H1 (cell line): ENCODE data around the gene SGCD. TPM values are rescaled to one million over a fixed set of nuclear protein-coding genes. Genes with fewer than 3 reads are reported as not detected.

ENCODE experiments used
- CTCF ChIA-PET: fragments of 300-600 bp; sonication (Branson Sonifier 250); formaldehyde crosslinking; loops from one replicate; lab custom pipeline; 2021; ENCODE audit not compliant: partially characterized antibody; lab: Charles Lee
- POLR2A ChIA-PET: fragments of 300-600 bp; sonication (Branson Sonifier 250); formaldehyde crosslinking; loops from one replicate; lab custom pipeline; 2021; ENCODE audit warnings: inconsistent platforms; ENCODE audit not compliant: partially characterized antibody; lab: Charles Lee
- DNase-seq, 2 experiments: peaks; one replicate each; pipeline versions ENCODE4 v3.0.0 to v3.0.0-alpha.2; 2010 to 2022; ENCODE audit warnings: low spot score in 2 of 2, low read depth in 1 of 2, mixed read lengths in 1 of 2
- FAIRE-seq: peaks from 2 replicates; lab custom pipeline; 2011; peaks lifted over from hg19 to GRCh38; lab: Jason Lieb, UNC
- H2AFZ ChIP-seq: 2 replicates; pipeline ENCODE4 v1.8.1; 2012; ENCODE audit warnings: low read length, inconsistent platforms
- H2AK5ac ChIP-seq: 2 replicates; pipeline ENCODE4 v1.6.1; 2013; ENCODE audit warnings: low read depth, low read length
- H2BK120ac ChIP-seq: replicated peaks from 2 replicates; pipeline ENCODE3; 2013; ENCODE audit warnings: low read depth, low read length, inconsistent platforms
- H2BK12ac ChIP-seq: 2 replicates; pipeline ENCODE4 v1.6.1; 2013; ENCODE audit warnings: low read depth, low read length
- H2BK15ac ChIP-seq: 2 replicates; pipeline ENCODE4 v1.6.1; 2013; ENCODE audit warnings: low read length
- H2BK20ac ChIP-seq: 2 replicates; pipeline ENCODE4 v1.6.1; 2013; ENCODE audit warnings: low read length
- H2BK5ac ChIP-seq: 2 replicates; pipeline ENCODE4 v1.6.1; 2013; ENCODE audit warnings: low read depth, low read length
- H3K14ac ChIP-seq: 2 replicates; pipeline ENCODE4 v1.6.1; 2013; ENCODE audit warnings: inconsistent platforms; ENCODE audit not compliant: insufficient read length
- H3K18ac ChIP-seq: 2 replicates; pipeline ENCODE4 v1.6.1; 2013; ENCODE audit warnings: low read length; ENCODE audit errors: extremely low read depth
- H3K23ac ChIP-seq: 2 replicates; pipeline ENCODE4 v1.6.1; 2013; ENCODE audit warnings: inconsistent platforms; ENCODE audit not compliant: insufficient read length
- H3K23me2 ChIP-seq: 2 replicates; pipeline ENCODE4 v1.6.1; 2013; ENCODE audit warnings: low read depth, low read length
- H3K27ac ChIP-seq: 2 replicates; pipeline ENCODE4 v1.6.1; 2011; ENCODE audit warnings: low read depth, low read length, inconsistent platforms
- H3K27me3 ChIP-seq, 4 experiments: replicated peaks in 1 of 4; 1 replicate in 1 of 4; 2 replicates in 3 of 4; pipeline versions ENCODE4 v1.6.1 to v1.8.1; 2011 to 2013; ENCODE audit warnings: low read length in 3 of 4, mild to moderate bottlenecking in 3 of 4, inconsistent platforms in 2 of 4, mixed read lengths in 2 of 4, moderate library complexity in 1 of 4; ENCODE audit not compliant: control insufficient read depth in 3 of 4, insufficient read depth in 3 of 4; ENCODE audit errors: extremely low read depth in 1 of 4
- H3K36me3 ChIP-seq, 4 experiments: 2 replicates each; pipeline versions ENCODE4 v1.6.1 to v1.8.1; 2011 to 2013; ENCODE audit warnings: mild to moderate bottlenecking in 4 of 4, low read length in 3 of 4, moderate library complexity in 2 of 4, control low read depth in 1 of 4, inconsistent platforms in 1 of 4; ENCODE audit not compliant: insufficient read depth in 4 of 4, control insufficient read depth in 2 of 4
- H3K4ac ChIP-seq: replicated peaks from 2 replicates; pipeline ENCODE3; 2013; ENCODE audit warnings: low read length, low read depth, mixed read lengths, inconsistent platforms; ENCODE audit not compliant: insufficient read length
- H3K4me1 ChIP-seq, 4 experiments: replicated peaks in 1 of 4; 1 replicate in 1 of 4; 2 replicates in 3 of 4; pipeline versions ENCODE4 v1.6.1 to v1.8.1; 2011 to 2013; ENCODE audit warnings: low read length in 3 of 4, inconsistent platforms in 2 of 4, mixed read lengths in 1 of 4; ENCODE audit not compliant: insufficient read depth in 4 of 4, control insufficient read depth in 3 of 4
- H3K4me2 ChIP-seq, 2 experiments: 2 replicates each; pipeline versions ENCODE4 v1.6.1 to v1.8.1; 2011 to 2013; ENCODE audit warnings: low read depth in 2 of 2, low read length in 2 of 2, control low read depth in 1 of 2, inconsistent platforms in 1 of 2, mild to moderate bottlenecking in 1 of 2; ENCODE audit not compliant: insufficient read depth in 1 of 2
- H3K4me3 ChIP-seq, 4 experiments: fragments of 200-600, 300-600 bp in 1 of 4; sonication (generic), shearing (Covaris generic), sonication (Bioruptor Twin) in 1 of 4; 2 replicates each; pipeline versions ENCODE4 v1.5.1 to v1.8.1; 2011 to 2016; ENCODE audit warnings: low read length in 4 of 4, low read depth in 3 of 4, control low read depth in 2 of 4, inconsistent platforms in 2 of 4, mild to moderate bottlenecking in 2 of 4, mixed read lengths in 1 of 4, moderate library complexity in 1 of 4; ENCODE audit not compliant: insufficient read depth in 2 of 4; ENCODE audit errors: extremely low read depth in 1 of 4
- H3K56ac ChIP-seq: replicated peaks from 2 replicates; pipeline ENCODE3; 2013; ENCODE audit warnings: low read depth, mild to moderate bottlenecking, mixed read lengths, low read length, inconsistent platforms; ENCODE audit not compliant: insufficient read length
- H3K79me1 ChIP-seq: 2 replicates; pipeline ENCODE4 v1.6.1; 2013; ENCODE audit warnings: low read depth, low read length, control low read depth
- H3K79me2 ChIP-seq, 2 experiments: 2 replicates each; pipeline versions ENCODE4 v1.6.1 to v1.8.1; 2012 to 2013; ENCODE audit warnings: low read length in 2 of 2, mild to moderate bottlenecking in 2 of 2, inconsistent platforms in 1 of 2; ENCODE audit not compliant: insufficient read depth in 2 of 2, control insufficient read depth in 1 of 2
- H3K9ac ChIP-seq, 4 experiments: replicated peaks in 1 of 4; 1 replicate in 1 of 4; 2 replicates in 3 of 4; pipeline versions ENCODE4 v1.6.1 to v1.8.1; 2011 to 2013; ENCODE audit warnings: low read depth in 3 of 4, low read length in 3 of 4, control low read depth in 2 of 4, mild to moderate bottlenecking in 2 of 4, moderate library complexity in 2 of 4, inconsistent platforms in 1 of 4; ENCODE audit errors: extremely low read depth in 1 of 4
- H3K9me3 ChIP-seq, 2 experiments: 2 replicates each; pipeline versions ENCODE4 v1.6.1 to v1.8.1; 2012 to 2013; ENCODE audit warnings: mild to moderate bottlenecking in 2 of 2, moderate library complexity in 2 of 2, control low read depth in 1 of 2, inconsistent platforms in 1 of 2, low read depth in 1 of 2, low read length in 1 of 2, mixed read lengths in 1 of 2; ENCODE audit not compliant: insufficient read depth in 2 of 2
- H4K20me1 ChIP-seq, 2 experiments: replicated peaks in 1 of 2; 2 replicates each; pipeline versions ENCODE3 to v1.8.1; 2011 to 2013; ENCODE audit warnings: inconsistent platforms in 2 of 2, low read length in 2 of 2, mild to moderate bottlenecking in 1 of 2; ENCODE audit not compliant: insufficient read depth in 2 of 2, control insufficient read depth in 1 of 2
- H4K5ac ChIP-seq: 2 replicates; pipeline ENCODE4 v1.6.1; 2013; ENCODE audit warnings: low read length, low read depth, mixed read lengths, inconsistent platforms; ENCODE audit not compliant: insufficient read length
- H4K8ac ChIP-seq: 2 replicates; pipeline ENCODE4 v1.8.0; 2013; ENCODE audit warnings: mild to moderate bottlenecking, moderate library complexity, low read length, inconsistent platforms; ENCODE audit not compliant: insufficient read depth; ENCODE audit errors: extremely low read depth
- H4K91ac ChIP-seq: replicated peaks from 2 replicates; pipeline ENCODE3; 2013; ENCODE audit warnings: low read length, mixed read lengths, inconsistent platforms; ENCODE audit not compliant: insufficient read length
- CBX5 ChIP-seq: fragments of 300-800, 300-1000 bp; sonication (generic); IDR thresholded peaks from 2 replicates; pipeline ENCODE4 v1.7.1; 2016; ENCODE audit warnings: antibody characterized with exemption, low read length, low read depth
- CEBPB ChIP-seq: IDR thresholded peaks from 2 replicates; pipeline ENCODE4 v1.6.1; 2012; ENCODE audit warnings: low read depth, low read length
- KDM1A ChIP-seq: fragments of 200-600, 300-600 bp; sonication (generic); IDR thresholded peaks from 2 replicates; pipeline ENCODE4 v1.7.1; 2016; ENCODE audit warnings: mild to moderate bottlenecking, low read length, borderline replicate concordance
- SRF ChIP-seq: IDR thresholded peaks from 2 replicates; pipeline ENCODE4 v1.6.1; 2011; ENCODE audit warnings: mild to moderate bottlenecking, low read depth, low read length, moderate library complexity
- TAF1 ChIP-seq: IDR thresholded peaks from 2 replicates; pipeline ENCODE4 v1.6.1; 2011; ENCODE audit warnings: mild to moderate bottlenecking, low read depth, low read length
- WGBS, 2 experiments: shearing (Covaris generic) in 1 of 2; methylation state at CpG; one replicate each; pipeline versions ENCODE4 v1.1.6 to v1.1.7; 2013 to 2015; ENCODE audit warnings: low lambda C conversion rate in 2 of 2, mixed read lengths in 2 of 2, inconsistent platforms in 1 of 2, low coverage in 1 of 2, missing lambda C conversion rate in 1 of 2; ENCODE audit not compliant: insufficient replicate concordance in 2 of 2, insufficient coverage in 1 of 2, insufficient read length in 1 of 2; ENCODE audit errors: extremely low coverage in 1 of 2, missing lambda C conversion rate in 1 of 2; 5-methylcytosine and 5-hydroxymethylcytosine counted together
- polyA plus RNA-seq, 7 experiments: library from polyadenylated mRNA; depleted of rRNA in 3 of 7; stranded (reverse) in 5 of 7; unstranded in 2 of 7; fragments of >200 nt in 5 of 7; fragments of 200-250 nt in 2 of 7; gene quantifications; 1 replicate in 5 of 7; 2 replicates in 1 of 7; 4 replicates in 1 of 7; pipeline versions ENCODE4 v1.2.1 to v1.2.3, GENCODE V29; 2011 to 2013; ENCODE audit warnings: missing spikeins in 2 of 7, mixed read lengths in 2 of 7
- total RNA-seq: library from RNA; stranded (reverse); fragmentation: NEBNext Ultra II Directional; extraction: Animal tissue kit (Norgen Biotek cat#: 25700); gene quantifications from 2 replicates; pipeline ENCODE4 v1.2.1, GENCODE V29; 2021

SGCD gene
- total and polyA plus RNA-seq, 2 of the 8 experiments (the other 6 are each of a cell fraction or from before 2014, with no cell fraction given), result 0.04 to 0.08 TPM

GRCh38 chr5:156339139-156339841 lies 12.3 kb downstream of the SGCD start:
- DNase-seq, result no peak
- Histone ChIP-seq H3K23me2 (no peaks in the 10 kb centered on the region), H4K20me1 (no peaks in the 10 kb centered on the region), H3K4me3 (no peak overlapping the region), H3K56ac (no peak overlapping the region), H3K23ac (no peak overlapping the region), H4K91ac (no peak overlapping the region), H3K18ac (no peak overlapping the region), H3K9me3 (no peaks in the 10 kb centered on the region), H3K9ac (no peak overlapping the region), H2BK5ac (no peak overlapping the region), H3K36me3 (no peaks in the 10 kb centered on the region), H4K8ac (no peak overlapping the region), H3K79me1 (no peaks in the 10 kb centered on the region), H2BK15ac (no peak overlapping the region), H2AFZ (no peak overlapping the region), H2BK20ac (no peak overlapping the region), H2BK12ac (no peak overlapping the region), H3K27ac (no peak overlapping the region), H3K27me3 (no peaks in the 10 kb centered on the region), H3K14ac (no peak overlapping the region), H3K4ac (no peak overlapping the region), H4K5ac (no peak overlapping the region), H3K4me1 (no peaks in the 10 kb centered on the region), H3K4me2 (no peak overlapping the region), H3K79me2 (no peaks in the 10 kb centered on the region), H2AK5ac (no peak overlapping the region), H2BK120ac (no peak overlapping the region)
- TF ChIP-seq TAF1 (no peak), SRF (no peak), CBX5 (no peak), KDM1A (no peak), CEBPB (peak; percentile 38; the same call in 1 of the 2 replicates)
- no peak for FAIRE-seq
- CTCF ChIA-PET, result interaction anchor here (0.6 kb wide), 1 partner anchor 50 kb away, joined by 3 read pairs; no protein-coding TSS in a partner anchor
- 96% methylated on average over 2 of the region's 2 CpGs; no CpG with 5 or more reads in 1 of the 2 experiments for WGBS, 2 experiments
- POLR2A ChIA-PET, result no interaction called here
